Measurements from ENCODE around the gene PHLPP1. TPM values are rescaled to one million over a fixed set of nuclear protein-coding genes. Genes with fewer than 3 reads are reported as not detected.

The PHLPP1 gene
- total RNA-seq, 1 donor from 2014 or later: 18.0 TPM

DNA sequence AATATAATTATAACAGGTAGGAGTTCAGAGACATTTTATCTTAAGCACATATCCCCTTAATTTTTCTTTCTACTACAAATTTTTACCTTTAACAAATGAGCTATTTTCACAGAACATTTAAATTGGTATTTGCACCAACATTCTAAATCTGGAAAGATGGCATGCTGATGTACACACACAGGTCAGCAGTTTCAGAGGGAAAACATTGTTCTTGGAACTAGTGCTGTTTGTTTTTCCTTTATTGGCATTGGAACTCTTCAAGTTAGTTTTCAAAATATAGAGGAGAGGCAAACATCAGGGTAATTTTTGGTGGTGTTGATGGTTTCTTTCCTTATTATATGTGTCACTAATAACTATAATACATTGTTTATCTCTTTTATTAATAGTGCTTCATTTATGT lies 155.3 kb downstream of the PHLPP1 start:
- H3K27ac Mint-ChIP-seq: no peak overlapping the region
- H3K4me1 Mint-ChIP-seq (ENCODE audit: low read depth): peaks cover 9% of the 10 kb centered on the region
- H3K27me3 Mint-ChIP-seq: no peaks in the 10 kb centered on the region
- H3K36me3 Mint-ChIP-seq (ENCODE audit: insufficient read depth): peaks cover 3% of the 10 kb centered on the region
- H3K4me3 Mint-ChIP-seq (ENCODE audit: low read depth): no peak overlapping the region
- H3K9me3 Mint-ChIP-seq (ENCODE audit: low read depth): no peaks in the 10 kb centered on the region
- no peak for DNase-seq (ENCODE audit: low spot score, unreplicated experiment)
- TF ChIP-seq, protein P1, sequence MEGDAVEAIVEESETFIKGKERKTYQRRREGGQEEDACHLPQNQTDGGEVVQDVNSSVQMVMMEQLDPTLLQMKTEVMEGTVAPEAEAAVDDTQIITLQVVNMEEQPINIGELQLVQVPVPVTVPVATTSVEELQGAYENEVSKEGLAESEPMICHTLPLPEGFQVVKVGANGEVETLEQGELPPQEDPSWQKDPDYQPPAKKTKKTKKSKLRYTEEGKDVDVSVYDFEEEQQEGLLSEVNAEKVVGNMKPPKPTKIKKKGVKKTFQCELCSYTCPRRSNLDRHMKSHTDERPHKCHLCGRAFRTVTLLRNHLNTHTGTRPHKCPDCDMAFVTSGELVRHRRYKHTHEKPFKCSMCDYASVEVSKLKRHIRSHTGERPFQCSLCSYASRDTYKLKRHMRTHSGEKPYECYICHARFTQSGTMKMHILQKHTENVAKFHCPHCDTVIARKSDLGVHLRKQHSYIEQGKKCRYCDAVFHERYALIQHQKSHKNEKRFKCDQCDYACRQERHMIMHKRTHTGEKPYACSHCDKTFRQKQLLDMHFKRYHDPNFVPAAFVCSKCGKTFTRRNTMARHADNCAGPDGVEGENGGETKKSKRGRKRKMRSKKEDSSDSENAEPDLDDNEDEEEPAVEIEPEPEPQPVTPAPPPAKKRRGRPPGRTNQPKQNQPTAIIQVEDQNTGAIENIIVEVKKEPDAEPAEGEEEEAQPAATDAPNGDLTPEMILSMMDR (IDR thresholded peaks at IDR 0.05; ENCODE audit: unreplicated experiment): no peak

DNA sequence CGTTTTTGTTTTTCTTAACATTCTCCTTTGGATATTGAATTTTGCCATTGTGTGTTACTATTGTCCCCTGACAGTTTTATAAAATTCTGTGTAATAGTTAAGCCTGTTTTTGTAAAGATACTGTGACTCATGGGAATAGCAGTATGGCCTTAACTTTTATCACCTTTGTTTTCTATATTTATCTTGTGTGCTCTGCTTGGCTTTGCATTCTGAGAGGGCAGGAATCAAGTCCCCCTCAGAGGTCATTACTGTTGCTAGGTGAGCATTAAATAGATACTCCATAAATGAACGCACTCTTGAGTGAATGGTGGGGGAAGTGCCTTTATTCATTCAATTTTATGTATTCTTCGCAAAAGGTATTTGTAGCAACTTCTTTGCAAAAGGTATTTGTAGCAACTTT lies 160.0 kb downstream of the PHLPP1 start:
- Mint-ChIP-seq H3K27me3 (no peaks in the 10 kb centered on the region), H3K4me3 (ENCODE audit: low read depth) (no peak overlapping the region), H3K36me3 (ENCODE audit: insufficient read depth) (peaks cover 2% of the 10 kb centered on the region), H3K4me1 (ENCODE audit: low read depth) (peaks cover 28% of the 10 kb centered on the region), H3K9me3 (ENCODE audit: low read depth) (no peaks in the 10 kb centered on the region), H3K27ac (peak overlapping the region; percentile 63)
- TF ChIP-seq, protein P1 (IDR thresholded peaks at IDR 0.05; ENCODE audit: unreplicated experiment): no peak
- DNase-seq (ENCODE audit: low spot score, unreplicated experiment): no peak

DNA sequence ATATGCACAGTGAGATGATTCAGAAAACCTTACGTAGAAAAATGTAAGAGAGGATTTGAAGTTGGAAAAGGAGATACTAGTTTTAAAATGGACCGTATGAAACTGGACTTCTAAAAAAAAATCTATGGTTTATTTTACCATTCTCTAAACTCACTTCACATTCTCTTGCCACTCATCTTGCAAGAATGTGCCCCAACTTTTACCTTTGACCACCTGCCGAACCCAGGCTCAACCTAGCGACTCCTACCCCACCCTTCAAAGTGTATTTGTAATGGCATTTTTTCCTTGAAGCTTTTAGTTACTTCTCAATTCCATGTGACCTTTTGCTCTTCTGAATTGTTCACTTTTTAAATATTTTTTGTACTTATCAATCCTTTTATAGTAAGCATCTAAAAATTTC lies 160.8 kb downstream of the PHLPP1 start:
- Mint-ChIP-seq H3K36me3 (ENCODE audit: insufficient read depth) (peaks cover 2% of the 10 kb centered on the region), H3K4me1 (ENCODE audit: low read depth) (peaks cover 27% of the 10 kb centered on the region), H3K27me3 (no peaks in the 10 kb centered on the region), H3K9me3 (ENCODE audit: low read depth) (no peaks in the 10 kb centered on the region), H3K4me3 (ENCODE audit: low read depth) (no peak overlapping the region), H3K27ac (peak overlapping the region; percentile 71)
- TF ChIP-seq, protein P1 (IDR thresholded peaks at IDR 0.05; ENCODE audit: unreplicated experiment): no peak
- DNase-seq (ENCODE audit: low spot score, unreplicated experiment): no peak

DNA sequence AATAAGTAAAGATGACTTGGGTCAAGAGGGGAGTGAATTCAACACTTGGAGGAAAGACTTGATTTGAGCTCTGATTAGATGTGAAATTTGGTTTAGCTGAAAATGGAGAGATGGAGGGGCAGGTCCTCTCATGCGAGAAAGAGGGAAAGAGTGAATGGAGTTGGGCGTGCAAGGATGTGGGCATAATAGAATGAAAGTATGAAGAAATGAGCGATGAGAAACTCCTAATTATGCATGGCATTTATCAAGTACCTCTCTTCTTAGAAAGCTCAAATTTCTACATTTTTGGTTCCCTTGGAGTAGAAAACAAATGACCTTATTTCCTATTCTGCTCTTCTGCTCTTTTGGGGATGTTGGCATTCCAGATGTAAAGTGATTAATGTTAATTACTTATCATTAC lies 161.5 kb downstream of the PHLPP1 start:
- no peaks in the 10 kb centered on the region for H3K9me3 Mint-ChIP-seq (ENCODE audit: low read depth)
- H3K27me3 Mint-ChIP-seq: no peaks in the 10 kb centered on the region
- peak overlapping the region; percentile 5 for H3K27ac Mint-ChIP-seq
- no peak overlapping the region for H3K4me3 Mint-ChIP-seq (ENCODE audit: low read depth)
- no peak for DNase-seq (ENCODE audit: low spot score, unreplicated experiment)
- peaks cover 27% of the 10 kb centered on the region for H3K4me1 Mint-ChIP-seq (ENCODE audit: low read depth)
- TF ChIP-seq, protein P1 (IDR thresholded peaks at IDR 0.05; ENCODE audit: unreplicated experiment): no peak
- peaks cover 2% of the 10 kb centered on the region for H3K36me3 Mint-ChIP-seq (ENCODE audit: insufficient read depth)

DNA sequence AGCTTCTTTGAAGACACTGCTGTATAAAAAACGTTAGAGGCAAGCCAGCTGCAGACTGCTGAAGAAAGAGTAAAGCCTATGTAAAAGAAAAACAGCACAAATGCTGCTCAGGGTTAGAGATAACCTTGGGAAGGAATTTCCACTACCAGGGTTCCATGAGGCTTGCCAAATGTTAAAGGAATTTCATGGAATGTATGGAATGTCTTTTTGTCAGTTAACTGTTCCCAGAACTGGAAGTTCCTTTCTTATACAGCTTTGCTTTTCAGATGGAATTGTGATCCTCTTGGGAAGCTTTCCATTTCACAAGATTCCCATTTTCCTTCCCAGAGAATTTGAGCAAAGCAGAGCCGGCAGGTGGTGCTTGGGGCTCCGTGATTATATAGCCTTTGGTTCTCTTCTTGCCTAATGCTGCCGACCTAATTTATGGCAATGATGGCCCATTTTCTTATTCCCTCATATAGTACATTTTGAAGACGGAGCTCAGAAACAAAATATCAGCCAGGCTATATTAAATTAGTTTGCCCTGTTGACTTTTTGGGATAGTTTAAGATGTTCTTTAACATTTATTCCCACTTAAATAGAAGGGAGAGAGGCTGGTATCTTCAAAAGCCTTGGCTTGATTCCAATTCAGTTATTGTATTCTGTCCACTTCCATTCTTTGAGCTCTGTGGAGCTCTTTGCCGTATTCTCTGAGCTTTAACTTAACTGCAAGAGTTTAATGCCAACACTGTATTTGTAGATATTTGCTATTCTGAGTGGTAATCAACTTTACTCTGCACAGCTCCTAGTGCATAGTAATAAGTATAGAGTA lies 162.3 kb downstream of the PHLPP1 start:
- Mint-ChIP-seq H3K4me1 (ENCODE audit: low read depth) (peaks cover 27% of the 10 kb centered on the region), H3K27ac (peak overlapping the region; percentile 91)
- DNase-seq (ENCODE audit: low spot score, unreplicated experiment): no peak

More for the DNA sequence above, 162.3 kb downstream of the PHLPP1 start:
- Mint-ChIP-seq H3K4me3 (ENCODE audit: low read depth) (no peak overlapping the region), H3K9me3 (ENCODE audit: low read depth) (no peaks in the 10 kb centered on the region), H3K27me3 (no peaks in the 10 kb centered on the region), H3K36me3 (ENCODE audit: insufficient read depth) (peaks cover 2% of the 10 kb centered on the region)
- TF ChIP-seq, protein P1 (IDR thresholded peaks at IDR 0.05; ENCODE audit: unreplicated experiment): no peak
